ENCODE data around the gene RNU1-2. TPM values are rescaled to one million over a fixed set of nuclear protein-coding genes. Genes with fewer than 3 reads are reported as not detected.

RNU1-2 gene
- total RNA-seq, 1 experiment from 2014 or later = 2,051 TPM

- H2AFZ ChIP-seq (ENCODE audit: low read length) = no peak overlapping the region
- peak overlapping the region; percentile 100 for H3K56ac ChIP-seq (ENCODE audit: insufficient read length, low read depth, low read length)
- Mint-ChIP-seq H3K4me1 (peaks cover 16 to 19% of the 10 kb centered on the region in 2 experiments), H3K36me3 (ENCODE audit: insufficient read depth in 1 of 3, low read depth in 3 of 3) (peaks cover 0 to 5% (median 0%) of the 10 kb centered on the region in 3 experiments; a peak in 1 of 7 replicates), H3K4me3 (no peak overlapping the region), H3K27me3 (ENCODE audit: low read depth) (no peaks in the 10 kb centered on the region), H3K9me3 (no peaks in the 10 kb centered on the region; a peak in 1 of 5 replicates), H3K27ac (no peak overlapping the region)
- H4K5ac ChIP-seq (ENCODE audit: insufficient read length, low read depth, low read length) = peak overlapping the region; percentile 100
- WGBS (ENCODE audit: extremely low coverage, insufficient read length, low lambda C conversion rate) = no CpG with 5 or more reads among the region's 27 CpGs
- peak overlapping the region; percentile 99 for H4K8ac ChIP-seq (replicated peaks; ENCODE audit: insufficient read length, low read depth, low read length)
- peak overlapping the region; percentile 99 for H3K23ac ChIP-seq (ENCODE audit: insufficient read length, low read depth, low read length)
- peak overlapping the region; percentile 100 for H3T11ph ChIP-seq (ENCODE audit: low read length)
- H3K9me3 ChIP-seq (ENCODE audit: control insufficient read depth, low read depth, low read length) = no peaks in the 10 kb centered on the region
- H3K9ac ChIP-seq (ENCODE audit: extremely low read depth, insufficient read length, low read length) = peak overlapping the region; percentile 99
- H3K14ac ChIP-seq (ENCODE audit: insufficient read depth, low read length) = peak overlapping the region; percentile 100
- peak overlapping the region; percentile 52; the same call in 1 of the 2 replicates for H3K4ac ChIP-seq (ENCODE audit: low read depth, low read length)
- no peaks in the 10 kb centered on the region for H3K4me1 ChIP-seq (ENCODE audit: insufficient read depth, low read length)
- no peaks in the 10 kb centered on the region for H3K79me1 ChIP-seq (ENCODE audit: insufficient read depth, low read depth, low read length, poor library complexity, severe bottlenecking)
- TF ChIP-seq, protein P1, sequence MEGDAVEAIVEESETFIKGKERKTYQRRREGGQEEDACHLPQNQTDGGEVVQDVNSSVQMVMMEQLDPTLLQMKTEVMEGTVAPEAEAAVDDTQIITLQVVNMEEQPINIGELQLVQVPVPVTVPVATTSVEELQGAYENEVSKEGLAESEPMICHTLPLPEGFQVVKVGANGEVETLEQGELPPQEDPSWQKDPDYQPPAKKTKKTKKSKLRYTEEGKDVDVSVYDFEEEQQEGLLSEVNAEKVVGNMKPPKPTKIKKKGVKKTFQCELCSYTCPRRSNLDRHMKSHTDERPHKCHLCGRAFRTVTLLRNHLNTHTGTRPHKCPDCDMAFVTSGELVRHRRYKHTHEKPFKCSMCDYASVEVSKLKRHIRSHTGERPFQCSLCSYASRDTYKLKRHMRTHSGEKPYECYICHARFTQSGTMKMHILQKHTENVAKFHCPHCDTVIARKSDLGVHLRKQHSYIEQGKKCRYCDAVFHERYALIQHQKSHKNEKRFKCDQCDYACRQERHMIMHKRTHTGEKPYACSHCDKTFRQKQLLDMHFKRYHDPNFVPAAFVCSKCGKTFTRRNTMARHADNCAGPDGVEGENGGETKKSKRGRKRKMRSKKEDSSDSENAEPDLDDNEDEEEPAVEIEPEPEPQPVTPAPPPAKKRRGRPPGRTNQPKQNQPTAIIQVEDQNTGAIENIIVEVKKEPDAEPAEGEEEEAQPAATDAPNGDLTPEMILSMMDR (conservative IDR thresholded peaks at IDR 0.05) = no peak
- H3K79me2 ChIP-seq (ENCODE audit: insufficient read depth, low read length) = no peaks in the 10 kb centered on the region
- no peaks in the 10 kb centered on the region for H4K20me1 ChIP-seq (ENCODE audit: control insufficient read depth, insufficient read depth, insufficient read length)
- H2BK5ac ChIP-seq (ENCODE audit: insufficient read length, low read length) = peak overlapping the region; percentile 100
- peak overlapping the region; percentile 100 for H3K27ac ChIP-seq (ENCODE audit: insufficient read length, low read depth, low read length)
- H3K23me2 ChIP-seq (ENCODE audit: insufficient read length, low read depth, low read length, poor library complexity, severe bottlenecking) = peaks cover 10% of the 10 kb centered on the region
- peak overlapping the region; percentile 100 for H3K18ac ChIP-seq (ENCODE audit: insufficient read length, low read depth, low read length)
- peak; percentile 99 for DNase-seq
- H2BK12ac ChIP-seq (ENCODE audit: insufficient read length, low read depth, low read length) = no peak overlapping the region
- peak overlapping the region; percentile 71 for H3K4me2 ChIP-seq (ENCODE audit: insufficient read depth, insufficient read length, low read length)
- peak overlapping the region; percentile 68 for H4K91ac ChIP-seq (ENCODE audit: insufficient read length, low read depth, low read length)
- no peak overlapping the region for H2BK20ac ChIP-seq (ENCODE audit: low read depth, low read length, poor library complexity, severe bottlenecking)
- peak overlapping the region; percentile 100 for H2BK120ac ChIP-seq (ENCODE audit: low read depth, low read length, poor library complexity, severe bottlenecking)
- no peak overlapping the region for H2BK15ac ChIP-seq (ENCODE audit: low read depth, low read length)
- no peak overlapping the region for H2AK5ac ChIP-seq (ENCODE audit: insufficient read length, low read length)
- no peaks in the 10 kb centered on the region for H3K27me3 ChIP-seq (ENCODE audit: insufficient read depth, low read length)
Observed at GRCh38 chr1:16904560-16905109, 8.9 kb downstream of the RNU1-2 start.
